IMR-90 (cell line): ENCODE measurements around the gene COL4A2. TPM values are rescaled to one million over a fixed set of nuclear protein-coding genes. Genes with fewer than 3 reads are reported as not detected.

ENCODE experiments used
- ATAC-seq: fragments of 200-7000 bp; cut with Tn5 transposase; 2 replicates; pipeline ENCODE4 v1.9.1; 2020; ENCODE audit warnings: low read depth, mild to moderate bottlenecking, moderate library complexity
- BruUV-seq: library from RNA; stranded (reverse); fragments of 400-500 nt; replicated peaks from 2 replicates; lab custom pipeline; 2021; lab: Mats Ljungman, UMichigan
- CTCF ChIA-PET: fragments of 300-600 bp; formaldehyde crosslinking; extraction: SDS; loops from one replicate; lab custom pipeline; 2021; ENCODE audit warnings: antibody characterized with exemption; lab: Yijun Ruan, JAX
- POLR2A ChIA-PET: fragments of 300-600 bp; sonication (Branson Sonifier 250); formaldehyde crosslinking; loops from one replicate; lab custom pipeline; 2022; ENCODE audit warnings: antibody characterized with exemption; ENCODE audit not compliant: unreplicated experiment; lab: Charles Lee
- DNase-seq: peaks from one replicate; pipeline ENCODE4 v3.0.0; 2013
- H2AFZ ChIP-seq: replicated peaks from 2 replicates; pipeline ENCODE3; 2013; ENCODE audit warnings: low read length, mild to moderate bottlenecking; ENCODE audit not compliant: poor library complexity
- H2AK5ac ChIP-seq: 2 replicates; pipeline ENCODE4 v1.6.1; 2013; ENCODE audit warnings: low read depth, low read length, inconsistent platforms
- H2AK9ac ChIP-seq: replicated peaks from 2 replicates; pipeline ENCODE3; 2013; ENCODE audit warnings: mild to moderate bottlenecking, low read depth, low read length, moderate library complexity; ENCODE audit not compliant: poor library complexity
- H2BK120ac ChIP-seq: 2 replicates; pipeline ENCODE4 v1.6.1; 2013; ENCODE audit warnings: low read depth, low read length, inconsistent platforms
- H2BK15ac ChIP-seq: 3 replicates; pipeline ENCODE4 v1.6.1; 2013; ENCODE audit warnings: low read depth, low read length, inconsistent platforms
- H2BK20ac ChIP-seq: 2 replicates; pipeline ENCODE4 v1.6.1; 2013; ENCODE audit warnings: low read depth, mild to moderate bottlenecking, inconsistent platforms, low read length, moderate library complexity
- H2BK5ac ChIP-seq: 2 replicates; pipeline ENCODE4 v1.6.1; 2013; ENCODE audit warnings: mild to moderate bottlenecking, low read depth, low read length, inconsistent platforms; ENCODE audit not compliant: poor library complexity, severe bottlenecking
- H3K14ac ChIP-seq: replicated peaks from 2 replicates; pipeline ENCODE4 v1.6.1; 2013; ENCODE audit warnings: low read depth, low read length, inconsistent platforms
- H3K18ac ChIP-seq: 2 replicates; pipeline ENCODE4 v1.6.1; 2013; ENCODE audit warnings: low read depth, low read length, control low read depth
- H3K23ac ChIP-seq: 2 replicates; pipeline ENCODE4 v1.6.1; 2013; ENCODE audit warnings: low read depth, low read length, inconsistent platforms
- H3K27ac ChIP-seq: 2 replicates; pipeline ENCODE4 v1.5.1; 2013; ENCODE audit warnings: mild to moderate bottlenecking, control low read depth, low read length; ENCODE audit not compliant: insufficient read depth
- H3K27me3 ChIP-seq: 2 replicates; pipeline ENCODE4 v1.6.1; 2013; ENCODE audit warnings: low read length; ENCODE audit not compliant: control insufficient read depth, insufficient read depth
- H3K36me3 ChIP-seq: 2 replicates; pipeline ENCODE4 v1.6.1; 2013; ENCODE audit warnings: low read length, mixed read lengths; ENCODE audit not compliant: control insufficient read depth, insufficient read depth
- H3K4ac ChIP-seq: 2 replicates; pipeline ENCODE4 v1.6.1; 2013; ENCODE audit warnings: low read depth, low read length, inconsistent platforms
- H3K4me1 ChIP-seq: 2 replicates; pipeline ENCODE4 v1.6.1; 2013; ENCODE audit warnings: low read length, mixed read lengths; ENCODE audit not compliant: control insufficient read depth, insufficient read depth
- H3K4me2 ChIP-seq: 2 replicates; pipeline ENCODE4 v1.6.1; 2013; ENCODE audit warnings: low read depth, mild to moderate bottlenecking, control low read depth, low read length, moderate library complexity
- H3K4me3 ChIP-seq: 2 replicates; pipeline ENCODE4 v1.5.1; 2013; ENCODE audit warnings: low read depth, mild to moderate bottlenecking, control low read depth, low read length, moderate library complexity; ENCODE audit not compliant: insufficient read depth
- H3K56ac ChIP-seq: 2 replicates; pipeline ENCODE4 v1.6.1; 2013; ENCODE audit warnings: low read length, inconsistent platforms; ENCODE audit not compliant: insufficient read depth; ENCODE audit errors: extremely low read depth
- H3K79me1 ChIP-seq, 2 experiments: 2 replicates each; pipeline ENCODE4 v1.6.1; 2013; ENCODE audit warnings: low read length in 2 of 2, inconsistent platforms in 1 of 2, low read depth in 1 of 2
- H3K9ac ChIP-seq: 2 replicates; pipeline ENCODE4 v1.6.1; 2013; ENCODE audit warnings: low read depth, low read length, control low read depth
- H3K9me1 ChIP-seq: 2 replicates; pipeline ENCODE4 v1.6.1; 2013; ENCODE audit warnings: low read length, inconsistent platforms; ENCODE audit not compliant: insufficient read depth
- H3K9me3 ChIP-seq: 2 replicates; pipeline ENCODE4 v1.6.1; 2013; ENCODE audit warnings: low read length; ENCODE audit not compliant: control insufficient read depth, insufficient read depth
- H4K20me1 ChIP-seq: 2 replicates; pipeline ENCODE4 v1.6.1; 2013; ENCODE audit warnings: low read length, inconsistent platforms; ENCODE audit not compliant: insufficient read depth
- H4K5ac ChIP-seq: 2 replicates; pipeline ENCODE4 v1.6.1; 2013; ENCODE audit warnings: mild to moderate bottlenecking, low read depth, low read length, control low read depth
- H4K8ac ChIP-seq, 2 experiments: 2 replicates each; pipeline ENCODE4 v1.6.1; 2013; ENCODE audit warnings: low read depth in 2 of 2, low read length in 2 of 2, control low read depth in 1 of 2, inconsistent platforms in 1 of 2
- H4K91ac ChIP-seq: 2 replicates; pipeline ENCODE4 v1.6.1; 2013; ENCODE audit warnings: low read depth, low read length, inconsistent platforms; ENCODE audit not compliant: insufficient read depth
- ELK1 ChIP-seq: fragments of 150-350 bp; IDR thresholded peaks from 2 replicates; pipeline ENCODE4 v1.6.1; 2016; ENCODE audit warnings: low read depth, mild to moderate bottlenecking, low read length, moderate library complexity, borderline replicate concordance
- MXI1 ChIP-seq: IDR thresholded peaks from 2 replicates; pipeline ENCODE4 v1.6.1; 2012; ENCODE audit warnings: low read depth, mild to moderate bottlenecking, low read length, moderate library complexity, borderline replicate concordance
- NFE2L2 ChIP-seq: fragments of 150-350 bp; IDR thresholded peaks from 2 replicates; pipeline ENCODE4 v1.6.1; 2016; ENCODE audit warnings: low read depth, mild to moderate bottlenecking, low read length
- RAD21 ChIP-seq: IDR thresholded peaks from 2 replicates; pipeline ENCODE4 v1.6.1; 2012; ENCODE audit warnings: low read length, improper control_type of control experiment
- SMC3 ChIP-seq: fragments of 150-350 bp; IDR thresholded peaks from 2 replicates; pipeline ENCODE4 v1.6.1; 2016; ENCODE audit warnings: low read depth, mild to moderate bottlenecking, antibody characterized with exemption, low read length, moderate library complexity
- WGBS, 2 experiments: methylation state at CpG; one replicate each; pipeline versions ENCODE4 v1.1.5 to v1.1.7; 2013; ENCODE audit warnings: missing lambda C conversion rate in 2 of 2; ENCODE audit not compliant: insufficient read length in 1 of 2; ENCODE audit errors: extremely low coverage in 2 of 2; 5-methylcytosine and 5-hydroxymethylcytosine counted together
- dilution Hi-C: fragments of 300-500 bp; cut with HindIII; formaldehyde crosslinking; loops from one replicate; pipeline ENCODE4 v1.14.3; 2018; ENCODE audit warnings: low sequenced_read_pairs; ENCODE audit not compliant: unreplicated experiment
- in situ Hi-C: fragments of 300-500 bp; cut with MboI; formaldehyde crosslinking; loops from 3 replicates; pipeline ENCODE4 v1.14.3; 2019; ENCODE audit warnings: low sequenced_read_pairs, inconsistent platforms, mixed read lengths
- intact Hi-C: fragments of 100-400 bp; cut with micrococcal nuclease; formaldehyde crosslinking; loops from 2 replicates; pipeline ENCODE4 v1.10.0; 2022
- polyA plus RNA-seq, 3 experiments: library from polyadenylated mRNA; depleted of rRNA; stranded (reverse); fragments of >200 nt; gene quantifications; 2 replicates each; pipeline ENCODE4 v1.2.3, GENCODE V29; 2012; ENCODE audit warnings: low replicate concordance in 1 of 3
- total RNA-seq: library from RNA; depleted of rRNA; stranded (reverse); fragments of >200 nt; gene quantifications from 2 replicates; pipeline ENCODE4 v1.2.3, GENCODE V29; 2012

Gene COL4A2
- total and polyA plus RNA-seq, 2 of the 4 experiments (the other 2 are of a cell fraction): 90.7 to 457 TPM

GRCh38 chr13:110522721-110523120 lies 215.6 kb downstream of the COL4A2 start:
- no peak overlapping the region for H2BK20ac ChIP-seq
- no peak overlapping the region for H2AFZ ChIP-seq
- H3K9me3 ChIP-seq: no peaks in the 10 kb centered on the region
- no peak overlapping the region for H3K4ac ChIP-seq
- no peak overlapping the region for H3K9ac ChIP-seq
- H2BK5ac ChIP-seq: no peak overlapping the region
- H3K23ac ChIP-seq: no peak overlapping the region
- H2BK15ac ChIP-seq: no peak overlapping the region
- POLR2A ChIA-PET: no interaction called here
- no peak overlapping the region for H2AK5ac ChIP-seq
- WGBS, 2 experiments: 78% methylated on average over 2 of the region's 5 CpGs; no CpG with 5 or more reads in 1 of the 2 experiments
- CTCF ChIA-PET: no interaction called here
- in situ Hi-C loops (no loop called here), dilution Hi-C loops (no loop called here), intact Hi-C loops (no loop called here)
- H3K27me3 ChIP-seq: no peaks in the 10 kb centered on the region
- ATAC-seq (no peak), DNase-seq (no peak)
- no peaks in the 10 kb centered on the region; the same call in none of the 2 replicates for H4K20me1 ChIP-seq
- H3K27ac ChIP-seq: no peak overlapping the region
- H2BK120ac ChIP-seq: no peak overlapping the region
- H3K4me1 ChIP-seq: no peaks in the 10 kb centered on the region; the same call in 1 of the 2 replicates
- no TSS peak for BruUV-seq
- H3K36me3 ChIP-seq: no peaks in the 10 kb centered on the region; the same call in 1 of the 2 replicates
- H3K79me1 ChIP-seq: no peaks in the 10 kb centered on the region
- no peak overlapping the region for H4K91ac ChIP-seq
- no peak overlapping the region for H2AK9ac ChIP-seq
- peaks cover 13% of the 10 kb centered on the region; the same call in 1 of the 2 replicates for H3K9me1 ChIP-seq
- no peak overlapping the region for H3K18ac ChIP-seq
- H3K14ac ChIP-seq: no peak overlapping the region
- no peak overlapping the region for H3K4me2 ChIP-seq
- H3K4me3 ChIP-seq: no peak overlapping the region
- no peak overlapping the region for H3K56ac ChIP-seq
- TF ChIP-seq ELK1 (no peak), SMC3 (no peak), RAD21 (no peak), NFE2L2 (no peak), MXI1 (no peak)
- no peak overlapping the region for H4K8ac ChIP-seq
- H4K5ac ChIP-seq: no peak overlapping the region
